ENCODE data around the gene SKIL. TPM values are rescaled to one million over a fixed set of nuclear protein-coding genes. Genes with fewer than 3 reads are reported as not detected.

SKIL gene
- total and polyA plus RNA-seq, 2 donors (not counting 1 experiment from before 2014, with no cell fraction given) = 7.7 to 145 TPM

GRCh38 chr3:170320461-170321121 lies 36.9 kb upstream of the SKIL start:
- Histone ChIP-seq H3K4me3 (ENCODE audit: control extremely low read depth in 1 of 5, extremely low read depth in 1 of 5, insufficient read depth in 1 of 5, low read depth in 2 of 5, low read length in 4 of 5) (no peak overlapping the region), H3K4me1 (ENCODE audit: control insufficient read depth in 2 of 2, insufficient read depth in 2 of 2, low read length in 2 of 2) (no peaks in the 10 kb centered on the region), H2AFZ (ENCODE audit: insufficient read depth, low read depth, low read length, poor library complexity, severe bottlenecking) (no peak overlapping the region), H3K79me2 (ENCODE audit: control insufficient read depth, insufficient read depth, low read length) (no peaks in the 10 kb centered on the region), H4K20me1 (ENCODE audit: control insufficient read depth, insufficient read depth, low read length, poor library complexity, severe bottlenecking) (no peaks in the 10 kb centered on the region), H3K9ac (ENCODE audit: low read length) (no peak overlapping the region), H3K36me3 (replicated peaks in 1 of 2; ENCODE audit: control extremely low read depth in 1 of 2, control insufficient read depth in 1 of 2, extremely low read depth in 1 of 2, insufficient read depth in 2 of 2, low read length in 1 of 2) (no peaks in the 10 kb centered on the region), H3K27me3 (replicated peaks in 1 of 4; ENCODE audit: control extremely low read depth in 1 of 4, control insufficient read depth in 3 of 4, insufficient read depth in 4 of 4, low read length in 3 of 4) (no peaks in the 10 kb centered on the region), H3K27ac (ENCODE audit: low read length in 2 of 2) (no peak overlapping the region), H3K4me2 (replicated peaks; ENCODE audit: low read depth, low read length, poor library complexity, severe bottlenecking) (no peak overlapping the region), H3K9me3 (ENCODE audit: control extremely low read depth in 1 of 3, control insufficient read depth in 2 of 3, insufficient read depth in 1 of 3, low read length in 2 of 3) (no peaks in the 10 kb centered on the region)
- ATAC-seq (ENCODE audit: low read depth) = no peak
- intact Hi-C loops (cut with micrococcal nuclease) = no loop called here
- CTCF ChIA-PET = interaction anchor here (0.5 to 1.4 kb wide), 3 partner anchors 8 to 93 kb away, joined by 3 to 4 read pairs (median 3); no protein-coding TSS in a partner anchor
- Mint-ChIP-seq H3K9me3 (ENCODE audit: insufficient read depth) (no peaks in the 10 kb centered on the region), H3K4me3 (no peak overlapping the region), H3K27ac (no peak overlapping the region), H3K27me3 (no peaks in the 10 kb centered on the region), H3K4me1 (no peaks in the 10 kb centered on the region)
- DNase-seq = no peak
- TF ChIP-seq CTCF (IDR thresholded peaks at IDR 0.05) (no peak), EZH2 (IDR thresholded peaks at IDR 0.05; ENCODE audit: borderline replicate concordance, insufficient read depth, low read depth, low read length, poor library complexity, severe bottlenecking) (no peak)
- WGBS (ENCODE audit: insufficient coverage) = 91% methylated on average over 5 of the region's 7 CpGs
- POLR2A ChIA-PET = interaction anchor here (0.7 kb wide), 1 partner anchor 36 kb away, joined by 3 read pairs; no protein-coding TSS in a partner anchor

- Histone ChIP-seq H3K9ac (ENCODE audit: low read length) (no peak overlapping the region), H3K36me3 (replicated peaks in 1 of 2; ENCODE audit: control extremely low read depth in 1 of 2, control insufficient read depth in 1 of 2, extremely low read depth in 1 of 2, insufficient read depth in 2 of 2, low read length in 1 of 2) (no peaks in the 10 kb centered on the region), H3K4me1 (ENCODE audit: control insufficient read depth in 2 of 2, insufficient read depth in 2 of 2, low read length in 2 of 2) (peaks cover under 1 to 4% of the 10 kb centered on the region in 2 donors), H3K79me2 (ENCODE audit: control insufficient read depth, insufficient read depth, low read length) (no peaks in the 10 kb centered on the region), H3K4me2 (replicated peaks; ENCODE audit: low read depth, low read length, poor library complexity, severe bottlenecking) (no peak overlapping the region), H3K27ac (ENCODE audit: low read length in 2 of 2) (no peak overlapping the region), H3K9me3 (ENCODE audit: control extremely low read depth in 1 of 3, control insufficient read depth in 2 of 3, insufficient read depth in 1 of 3, low read length in 2 of 3) (no peaks in the 10 kb centered on the region), H2AFZ (ENCODE audit: insufficient read depth, low read depth, low read length, poor library complexity, severe bottlenecking) (no peak overlapping the region), H3K27me3 (replicated peaks in 1 of 4; ENCODE audit: control extremely low read depth in 1 of 4, control insufficient read depth in 3 of 4, insufficient read depth in 4 of 4, low read length in 3 of 4) (no peaks in the 10 kb centered on the region), H3K4me3 (ENCODE audit: control extremely low read depth in 1 of 5, extremely low read depth in 1 of 5, insufficient read depth in 1 of 5, low read depth in 2 of 5, low read length in 4 of 5) (no peak overlapping the region), H4K20me1 (ENCODE audit: control insufficient read depth, insufficient read depth, low read length, poor library complexity, severe bottlenecking) (no peaks in the 10 kb centered on the region)
- WGBS (ENCODE audit: insufficient coverage) = 96% methylated on average over 7 of the region's 11 CpGs
- Mint-ChIP-seq H3K27me3 (no peaks in the 10 kb centered on the region), H3K4me3 (no peak overlapping the region), H3K27ac (no peak overlapping the region), H3K9me3 (ENCODE audit: insufficient read depth) (no peaks in the 10 kb centered on the region), H3K4me1 (peaks cover 4% of the 10 kb centered on the region)
- CTCF ChIA-PET = interaction anchor here (0.7 to 1.4 kb wide), 2 partner anchors 35 to 92 kb away, joined by 3 to 4 read pairs; no protein-coding TSS in a partner anchor
- ATAC-seq (ENCODE audit: low read depth) (no peak), DNase-seq (no peak)
- intact Hi-C loops (cut with micrococcal nuclease) = no loop called here
- POLR2A ChIA-PET = interaction anchor here (0.6 to 0.7 kb wide), 2 partner anchors 26 to 35 kb away, joined by 3 to 6 read pairs; no protein-coding TSS in a partner anchor
- TF ChIP-seq EZH2 (IDR thresholded peaks at IDR 0.05; ENCODE audit: borderline replicate concordance, insufficient read depth, low read depth, low read length, poor library complexity, severe bottlenecking) = no peak
- no peak for TF ChIP-seq CTCF (IDR thresholded peaks at IDR 0.05)
Observed at GRCh38 chr3:170321321-170322034, 36.0 kb upstream of the SKIL start.
